RWPE1 (cell line): Measurements from ENCODE around the gene PHAF1.

Experiments
- CTCF ChIA-PET: fragments of 350-600 bp; sonication (Branson Sonifier 250); formaldehyde crosslinking; extraction: SDS; loops from one replicate; lab custom pipeline; 2021; lab: Yijun Ruan, JAX
- POLR2A ChIA-PET: fragments of 400-600 bp; formaldehyde crosslinking; extraction: SDS; loops from one replicate; lab custom pipeline; 2020; ENCODE audit warnings: antibody characterized with exemption; ENCODE audit not compliant: low non-redundant PET; lab: Yijun Ruan, JAX
- DNase-seq: peaks from one replicate; pipeline ENCODE4 v3.0.0; 2012; ENCODE audit warnings: low spot score
- H3K27ac ChIP-seq: fragments of 450-650 bp; 2 replicates; pipeline ENCODE4 v1.5.1; 2017
- TF ChIP-seq, protein P1 (sequence below): fragments of 450-650 bp; conservative IDR thresholded peaks from 2 replicates; pipeline ENCODE4 v1.5.1; 2017; ENCODE audit warnings: low read depth, mild to moderate bottlenecking

PHAF1 gene

DNA sequence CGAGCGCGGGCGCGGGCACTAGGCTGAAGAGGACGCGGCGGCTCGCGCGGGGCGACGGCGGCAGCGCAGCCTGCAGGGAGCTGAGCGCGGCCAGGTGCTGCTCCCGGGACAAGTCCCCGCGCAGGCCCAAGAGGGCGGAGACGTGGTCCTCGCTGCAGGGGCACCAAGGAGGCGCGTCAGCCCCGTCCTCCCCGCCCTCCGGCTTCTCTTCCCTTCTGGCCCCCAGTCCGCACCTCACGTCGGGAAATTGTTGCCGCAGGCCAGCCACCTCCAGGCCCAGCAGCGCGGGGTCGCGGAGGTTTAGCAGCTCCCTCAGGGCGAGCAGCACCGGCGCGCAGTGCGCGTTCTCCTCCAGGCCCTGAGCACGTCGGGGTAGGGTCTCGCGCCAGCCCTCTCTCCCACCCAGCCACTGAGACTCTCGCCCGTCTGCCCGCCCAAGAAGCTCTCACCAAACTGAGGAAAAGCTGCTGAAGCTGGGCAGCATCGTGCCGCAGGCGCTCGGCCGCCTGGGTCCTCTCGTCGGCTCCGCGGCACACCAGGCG lies 74.8 kb downstream of the PHAF1 start:
- TF ChIP-seq, protein P1, sequence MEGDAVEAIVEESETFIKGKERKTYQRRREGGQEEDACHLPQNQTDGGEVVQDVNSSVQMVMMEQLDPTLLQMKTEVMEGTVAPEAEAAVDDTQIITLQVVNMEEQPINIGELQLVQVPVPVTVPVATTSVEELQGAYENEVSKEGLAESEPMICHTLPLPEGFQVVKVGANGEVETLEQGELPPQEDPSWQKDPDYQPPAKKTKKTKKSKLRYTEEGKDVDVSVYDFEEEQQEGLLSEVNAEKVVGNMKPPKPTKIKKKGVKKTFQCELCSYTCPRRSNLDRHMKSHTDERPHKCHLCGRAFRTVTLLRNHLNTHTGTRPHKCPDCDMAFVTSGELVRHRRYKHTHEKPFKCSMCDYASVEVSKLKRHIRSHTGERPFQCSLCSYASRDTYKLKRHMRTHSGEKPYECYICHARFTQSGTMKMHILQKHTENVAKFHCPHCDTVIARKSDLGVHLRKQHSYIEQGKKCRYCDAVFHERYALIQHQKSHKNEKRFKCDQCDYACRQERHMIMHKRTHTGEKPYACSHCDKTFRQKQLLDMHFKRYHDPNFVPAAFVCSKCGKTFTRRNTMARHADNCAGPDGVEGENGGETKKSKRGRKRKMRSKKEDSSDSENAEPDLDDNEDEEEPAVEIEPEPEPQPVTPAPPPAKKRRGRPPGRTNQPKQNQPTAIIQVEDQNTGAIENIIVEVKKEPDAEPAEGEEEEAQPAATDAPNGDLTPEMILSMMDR: no peak
- DNase-seq: no peak
- CTCF ChIA-PET: interaction anchor here (0.6 to 2.0 kb wide), 14 partner anchors 9 to 966 kb away, joined by 3 to 9 read pairs (median 4); partner anchors contain the start of genes NOL3 and TMEM208
- H3K27ac ChIP-seq: peak overlapping the region; percentile 95
- POLR2A ChIA-PET: no interaction called here

DNA sequence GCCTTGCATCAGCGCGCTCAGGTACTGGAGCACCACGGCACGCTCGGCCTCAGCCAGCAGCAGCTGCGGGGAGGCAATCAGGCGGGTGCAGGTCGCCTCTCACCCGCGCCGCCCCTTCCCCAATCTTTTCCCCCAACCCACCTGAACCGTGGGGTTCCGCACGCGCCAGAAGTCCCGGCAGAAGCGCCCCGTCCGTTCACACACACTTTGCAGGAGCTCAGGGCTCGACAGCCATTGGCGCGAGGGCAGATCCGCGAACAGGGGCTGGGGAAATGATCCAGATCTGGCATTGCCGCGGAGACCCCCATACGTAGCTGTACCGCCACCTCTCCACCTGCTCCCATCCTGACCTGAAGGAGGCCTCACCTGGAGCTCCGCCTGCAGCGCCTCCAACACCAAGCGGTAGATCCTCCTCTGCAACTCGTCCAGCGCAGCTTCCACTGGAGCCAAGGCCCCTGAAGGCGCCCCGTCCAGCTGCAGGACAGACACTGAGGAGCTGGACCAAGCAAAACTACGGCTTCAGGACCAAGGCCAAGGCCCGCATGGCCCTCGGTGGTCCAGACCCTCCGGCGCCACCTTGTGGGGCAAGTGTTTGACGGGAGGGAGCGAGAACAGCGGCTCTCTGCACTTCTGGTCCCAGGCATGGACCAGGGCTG lies 75.4 kb downstream of the PHAF1 start:
- peak; percentile 70 for DNase-seq

DNA sequence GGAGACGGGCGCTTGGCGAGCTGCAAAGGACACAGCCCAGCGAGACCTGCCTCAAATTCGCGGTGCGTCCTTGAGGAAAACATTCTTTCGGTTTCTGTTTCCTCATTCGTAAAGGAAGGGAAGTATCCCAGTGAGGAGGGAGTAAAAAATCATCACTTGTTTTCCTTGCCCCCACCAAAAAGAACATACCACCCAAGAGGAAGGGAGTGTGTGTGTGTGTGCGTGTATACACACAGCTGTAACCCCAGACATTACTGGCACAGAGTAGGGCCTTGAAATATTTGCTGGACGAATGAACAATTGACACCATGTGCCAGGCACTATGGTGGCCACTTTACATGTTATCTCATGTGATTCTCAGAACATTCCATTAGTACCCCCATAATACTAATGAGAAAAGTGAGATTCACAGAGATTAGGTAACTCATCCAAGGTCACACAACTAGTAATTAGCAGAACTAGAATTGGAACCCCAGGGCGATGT lies 76.0 kb downstream of the PHAF1 start:
- ChIA-PET POLR2A (no interaction called here), CTCF (interaction anchor here (0.6 to 2.0 kb wide), 9 partner anchors 10 to 232 kb away, joined by 3 to 9 read pairs (median 6); partner anchors contain the start of genes NOL3, TMEM208 and TRADD)
- peak overlapping the region; percentile 95; the same call in 1 of the 2 replicates for H3K27ac ChIP-seq
- TF ChIP-seq, protein P1: peak; percentile 50
- no peak for DNase-seq

More for the DNA sequence above, 75.4 kb downstream of the PHAF1 start:
- TF ChIP-seq, protein P1: peak; percentile 86
- ChIA-PET CTCF (interaction anchor here (0.6 to 2.0 kb wide), 15 partner anchors 9 to 965 kb away, joined by 3 to 9 read pairs (median 4); partner anchors contain the start of genes NOL3, TMEM208 and TRADD), POLR2A (no interaction called here)
- H3K27ac ChIP-seq: peak overlapping the region; percentile 95

DNA sequence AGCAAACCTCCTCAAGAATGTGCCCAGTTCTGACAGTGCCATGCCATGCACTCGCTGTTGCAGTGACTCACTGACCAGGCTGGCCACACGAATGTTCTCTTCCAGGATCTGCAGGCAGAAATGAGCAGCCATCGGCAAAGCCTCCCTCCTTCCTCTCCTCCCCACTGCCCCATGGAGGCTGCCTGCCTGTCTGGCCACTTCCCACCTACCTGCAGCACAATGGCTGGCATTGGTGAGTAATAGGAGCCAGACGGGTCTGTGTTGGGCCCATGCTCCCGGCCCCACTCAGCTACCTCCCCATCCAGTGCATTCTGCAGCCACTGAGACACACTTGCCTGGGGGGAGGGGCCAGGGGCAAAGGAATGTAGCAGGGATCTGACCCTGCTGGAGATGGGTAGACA lies 76.8 kb downstream of the PHAF1 start:
- POLR2A ChIA-PET: interaction anchor here (0.6 kb wide), 1 partner anchor 235 kb away, joined by 3 read pairs; no protein-coding TSS in a partner anchor

DNA sequence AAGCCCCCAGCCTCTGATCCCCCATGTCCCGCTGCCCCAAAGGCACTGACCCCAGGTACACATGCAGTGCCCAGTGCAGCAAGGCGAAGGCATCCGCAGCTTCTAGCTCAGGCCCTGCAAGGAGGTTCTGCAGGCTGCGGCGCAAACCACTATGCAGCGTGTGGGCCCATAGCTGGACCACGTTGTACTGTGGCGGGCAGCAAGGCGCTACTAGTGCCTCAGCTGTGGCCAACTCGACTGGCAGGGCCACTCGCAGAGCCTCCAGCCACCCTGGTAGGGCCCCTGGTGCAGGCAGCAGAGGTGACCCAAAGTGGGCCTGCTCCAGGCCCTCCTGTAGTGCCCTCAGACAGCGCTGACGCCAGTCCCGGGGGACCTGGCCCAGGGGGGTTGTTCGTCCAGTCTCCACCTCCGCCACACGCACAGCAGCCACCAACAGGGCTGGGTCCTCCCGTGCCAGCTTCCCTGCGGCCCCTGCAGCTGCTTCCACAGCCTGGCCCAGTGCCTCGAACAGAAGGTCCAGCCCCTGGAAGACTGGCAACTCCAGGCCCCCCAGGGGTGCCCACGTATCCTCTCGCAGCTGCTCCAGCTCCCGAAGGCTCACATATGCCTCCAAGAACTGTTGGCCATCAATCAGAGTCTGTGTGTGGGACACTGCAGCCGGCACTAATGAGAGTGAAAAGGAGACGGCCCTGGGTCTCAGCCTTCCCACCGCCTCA lies 77.6 kb downstream of the PHAF1 start:
- POLR2A ChIA-PET: interaction anchor here (0.6 kb wide), 1 partner anchor 236 kb away, joined by 3 read pairs; no protein-coding TSS in a partner anchor
- TF ChIP-seq, protein P1: no peak
- DNase-seq: no peak
- no peak overlapping the region; the same call in 1 of the 2 replicates for H3K27ac ChIP-seq
- CTCF ChIA-PET: no interaction called here

More for the DNA sequence above, 76.8 kb downstream of the PHAF1 start:
- TF ChIP-seq, protein P1: no peak
- H3K27ac ChIP-seq: peak overlapping the region; percentile 21
- no peak for DNase-seq
- CTCF ChIA-PET: interaction anchor here (0.6 to 0.7 kb wide), 2 partner anchors 15 to 459 kb away, joined by 3 read pairs; no protein-coding TSS in a partner anchor

DNA sequence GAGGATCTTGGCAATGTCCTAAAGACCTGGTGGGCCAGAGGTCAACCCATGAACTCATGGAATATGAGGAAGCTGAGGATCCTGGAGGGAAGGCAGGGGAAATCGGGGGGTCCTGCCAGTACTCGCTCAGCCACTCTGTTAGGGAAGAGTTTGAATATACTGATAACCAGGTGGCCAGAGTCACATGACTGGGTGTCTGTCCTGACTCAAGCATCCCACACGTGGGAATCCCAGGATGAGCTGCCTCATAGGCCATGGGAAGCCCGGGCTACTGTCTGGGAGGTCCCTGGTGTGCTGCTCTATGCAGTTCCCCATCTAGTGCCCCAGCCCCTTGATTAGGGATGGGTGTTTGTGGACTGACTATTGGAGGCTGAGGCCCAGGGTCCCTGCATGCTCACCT lies 78.6 kb downstream of the PHAF1 start:
- CTCF ChIA-PET: no interaction called here
- TF ChIP-seq, protein P1: no peak

More for the DNA sequence above, 78.6 kb downstream of the PHAF1 start:
- POLR2A ChIA-PET: no interaction called here
- no peak for DNase-seq
- H3K27ac ChIP-seq: no peak overlapping the region
